Right hindlimb (tissue), 1 donor: ENCODE data around the gene SLC24A3.

ENCODE experiments used
- DNase-seq: peaks from one replicate; pipeline ENCODE4 v3.0.0-alpha.2; 2018

Gene SLC24A3

DNA sequence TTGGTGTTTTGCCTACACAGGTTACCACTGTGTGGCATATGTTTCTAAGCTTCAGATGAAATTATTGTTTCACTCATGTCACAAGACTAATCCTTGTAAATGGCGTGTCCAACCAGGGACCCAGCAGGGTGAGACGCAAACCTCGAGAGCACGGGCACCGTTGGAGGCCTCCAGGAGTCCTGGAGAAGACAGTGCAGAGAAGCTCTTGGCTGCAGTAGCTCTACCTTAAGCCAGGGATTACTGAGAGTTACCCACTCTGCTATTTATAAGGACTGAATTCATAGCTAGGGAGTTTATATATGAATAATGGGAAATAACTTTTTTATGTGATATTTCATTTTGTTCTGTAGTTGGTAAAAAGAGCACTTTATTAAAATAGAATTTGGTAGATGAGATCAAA lies 137.4 kb downstream of the SLC24A3 start:
- DNase-seq, result no peak

DNA sequence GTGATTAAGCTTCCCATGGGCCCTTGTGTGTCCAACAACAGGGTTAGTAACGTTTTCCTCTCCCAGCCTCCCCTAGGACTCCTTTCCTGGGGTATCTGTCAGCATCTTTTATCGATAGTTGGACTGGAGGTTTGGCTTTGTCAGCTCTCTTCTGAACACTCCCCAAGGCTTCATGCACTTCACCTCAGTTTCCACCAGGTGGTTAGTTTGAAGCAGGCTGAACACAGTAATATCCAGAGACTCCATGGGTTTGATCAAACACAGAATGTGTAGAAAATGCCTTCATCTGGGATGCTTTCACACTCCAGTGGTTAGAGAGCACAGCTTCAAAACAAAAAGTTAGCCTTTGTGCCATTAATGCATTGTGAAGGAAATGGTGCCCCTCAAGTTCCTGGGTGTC lies 139.1 kb downstream of the SLC24A3 start:
- DNase-seq, result no peak

DNA sequence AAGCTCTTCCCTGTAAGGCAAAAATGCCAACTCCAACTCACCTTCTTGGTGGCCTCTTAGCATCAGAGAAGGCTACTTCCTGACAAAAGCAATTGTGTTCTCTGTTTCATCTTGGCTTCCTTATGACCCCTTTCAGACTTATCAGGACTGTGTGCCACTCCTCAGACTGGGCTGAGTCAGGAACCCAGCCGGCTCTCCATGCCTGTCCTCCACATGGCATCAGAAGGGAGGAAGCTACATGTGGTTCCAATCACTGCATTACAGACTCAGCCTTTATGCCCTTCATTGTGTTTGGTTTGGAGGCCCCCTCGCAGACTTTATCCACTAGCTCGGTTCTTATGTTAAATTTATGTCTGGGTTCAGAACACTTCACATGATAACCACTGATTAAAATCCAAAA lies 142.5 kb downstream of the SLC24A3 start:
- no peak for DNase-seq

DNA sequence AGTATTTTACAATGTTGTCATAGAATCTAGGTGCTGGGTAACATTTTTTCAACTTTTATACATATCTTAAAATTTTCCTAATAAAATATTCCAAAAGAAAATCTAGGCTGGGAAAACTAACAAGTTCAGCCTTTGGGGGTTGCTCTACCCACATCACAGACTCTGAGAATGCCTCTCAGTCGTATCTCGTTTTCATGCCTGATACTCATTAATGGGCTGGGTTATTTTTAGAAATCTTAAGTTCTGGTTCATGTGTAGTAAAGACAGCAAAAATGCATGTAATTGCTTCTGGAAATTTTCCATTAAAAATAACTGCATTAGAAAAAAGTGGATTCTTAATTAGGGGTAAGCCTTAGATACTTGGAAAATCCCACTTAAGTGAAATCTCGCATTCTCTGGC lies 149.3 kb downstream of the SLC24A3 start:
- DNase-seq, result no peak

DNA sequence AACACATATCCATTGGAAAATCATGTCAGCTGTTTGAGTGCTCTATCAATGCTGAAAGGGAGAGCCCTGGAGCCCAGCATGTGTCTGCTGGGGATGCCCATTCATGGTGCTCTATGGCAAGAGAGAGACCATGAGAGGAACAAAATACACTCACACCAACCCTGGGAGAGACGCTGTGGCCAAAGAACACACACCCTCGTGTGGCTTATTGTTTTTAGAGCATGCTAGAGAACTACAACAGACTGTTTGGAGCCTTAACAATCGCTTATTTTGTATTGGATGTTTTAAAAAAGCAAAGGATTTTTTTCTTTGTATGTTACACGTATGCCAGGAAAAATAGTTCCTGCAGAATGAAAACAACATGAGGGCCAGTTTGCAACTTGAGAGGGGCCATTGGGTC lies 151.0 kb downstream of the SLC24A3 start:
- no peak for DNase-seq

DNA sequence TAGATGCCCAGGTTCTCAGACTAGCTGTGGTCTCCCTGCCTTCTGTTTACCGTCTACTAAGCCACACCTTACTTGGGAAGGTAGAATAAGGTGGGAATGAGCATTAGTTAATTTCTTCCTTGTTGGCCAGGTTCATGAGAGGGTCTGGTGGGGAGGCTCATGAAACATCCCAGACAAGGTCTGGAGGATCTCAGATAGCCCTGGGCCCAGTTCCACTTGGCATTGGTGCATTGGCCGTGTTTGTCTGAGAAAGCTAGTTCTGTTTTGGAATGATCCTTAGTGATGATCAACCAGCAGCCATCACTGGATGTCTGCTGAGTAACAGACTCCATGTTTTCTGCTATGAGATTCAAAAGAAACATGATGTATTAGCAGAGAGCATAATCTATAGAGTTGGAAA lies 155.1 kb downstream of the SLC24A3 start:
- DNase-seq, result no peak

DNA sequence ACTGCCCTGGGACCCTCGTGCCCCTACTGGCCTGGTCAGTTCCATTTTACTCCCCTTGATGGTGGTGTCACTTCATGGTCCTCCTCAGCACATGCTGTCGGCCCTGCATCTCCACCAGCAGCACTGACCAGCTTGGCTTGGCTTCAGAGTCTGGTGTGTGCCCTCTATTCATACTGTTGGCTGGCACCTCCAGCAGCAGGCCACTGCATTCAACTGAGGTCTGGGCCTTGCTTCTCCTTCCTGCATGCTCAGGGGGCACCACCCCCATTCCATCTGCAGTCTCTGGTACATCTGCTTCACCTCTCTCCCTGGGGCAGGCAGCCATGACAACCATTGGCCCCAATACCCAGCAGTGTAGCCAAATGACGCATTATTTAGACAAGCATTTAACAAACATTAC lies 155.9 kb downstream of the SLC24A3 start:
- no peak for DNase-seq

DNA sequence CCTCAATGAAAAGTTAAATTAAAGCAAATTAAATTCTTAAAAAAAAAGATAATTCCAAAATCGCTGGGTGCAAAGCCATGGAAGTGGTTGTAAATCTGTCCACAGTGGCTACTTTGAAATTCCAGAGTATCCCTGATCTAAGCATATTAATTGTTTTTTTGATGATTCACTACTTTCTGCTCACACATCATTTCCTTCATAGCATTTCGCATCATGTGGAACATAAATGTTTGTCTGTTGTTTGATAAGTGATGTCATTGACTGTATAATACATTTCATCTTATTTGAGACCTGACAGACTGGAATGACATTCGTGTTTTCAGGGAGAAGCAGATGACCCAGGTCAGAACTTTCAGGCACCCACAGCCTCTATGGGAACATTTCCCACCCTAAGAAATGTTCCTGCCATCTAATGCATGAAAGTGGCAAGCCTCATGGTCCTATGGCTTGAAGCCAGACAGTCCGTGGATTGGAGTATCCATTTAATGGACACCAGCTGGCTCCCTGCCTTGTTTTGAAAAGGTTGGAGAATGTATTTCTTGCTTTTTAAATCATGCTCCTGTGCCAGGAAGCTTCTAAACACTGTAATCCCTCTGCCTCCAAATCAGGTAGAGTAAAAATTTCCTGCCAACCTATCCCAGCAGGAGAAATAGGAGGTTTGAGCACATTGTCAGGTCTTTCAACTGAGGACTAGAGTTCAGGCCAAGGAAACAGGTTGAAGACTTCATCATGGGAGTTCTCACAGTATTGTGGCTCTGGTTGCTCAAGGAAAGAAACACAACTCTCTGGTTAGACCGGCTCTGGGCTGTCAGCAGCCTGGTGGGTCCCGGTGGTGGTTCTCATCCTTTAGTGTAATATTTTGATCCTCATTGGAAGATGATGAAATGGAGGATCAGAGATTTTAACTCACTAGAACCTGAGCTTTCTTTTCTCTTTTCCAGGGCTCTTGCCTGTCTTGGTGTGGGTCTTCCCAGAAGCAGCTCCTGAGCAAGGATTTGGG lies 157.9 kb downstream of the SLC24A3 start:
- no peak for DNase-seq

DNA sequence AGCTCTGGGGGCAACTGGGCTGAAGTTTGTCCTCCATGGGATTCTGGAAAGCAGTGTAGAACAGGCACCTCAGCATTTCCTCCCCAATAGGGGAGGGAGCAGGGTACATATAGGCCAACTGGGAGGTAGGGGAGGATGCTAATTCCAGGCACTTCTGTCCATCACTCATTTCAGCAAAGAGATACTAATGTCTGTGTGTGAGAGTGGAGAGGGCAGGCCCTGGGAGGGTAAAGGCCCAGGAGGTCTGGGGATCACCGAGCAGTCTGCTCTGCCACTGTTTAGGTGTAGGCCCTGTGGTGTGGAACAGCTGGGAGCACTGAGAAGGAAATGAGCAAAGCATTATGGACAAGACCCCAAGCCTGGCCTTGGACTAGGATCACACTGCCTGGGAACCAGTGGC lies 158.7 kb downstream of the SLC24A3 start:
- no peak for DNase-seq

DNA sequence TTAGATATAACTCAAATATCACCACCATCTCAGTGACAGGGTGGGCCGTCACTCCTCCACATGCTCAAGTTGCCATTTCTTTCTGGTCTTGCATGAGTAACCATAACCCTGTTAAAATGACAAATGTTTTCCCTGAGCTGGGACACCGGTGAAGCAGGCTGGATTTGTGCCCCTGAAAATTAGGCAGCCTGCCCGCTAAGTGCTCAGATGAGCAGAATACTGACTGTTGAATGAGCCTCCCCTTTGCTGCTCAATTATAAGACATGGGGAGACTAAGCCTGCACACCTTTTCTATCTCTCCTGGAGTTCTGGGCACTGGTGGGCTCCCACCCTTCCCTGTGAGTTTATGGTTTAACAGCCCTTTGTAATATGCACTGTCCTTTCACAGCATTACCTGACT lies 161.8 kb downstream of the SLC24A3 start:
- DNase-seq, result no peak

DNA sequence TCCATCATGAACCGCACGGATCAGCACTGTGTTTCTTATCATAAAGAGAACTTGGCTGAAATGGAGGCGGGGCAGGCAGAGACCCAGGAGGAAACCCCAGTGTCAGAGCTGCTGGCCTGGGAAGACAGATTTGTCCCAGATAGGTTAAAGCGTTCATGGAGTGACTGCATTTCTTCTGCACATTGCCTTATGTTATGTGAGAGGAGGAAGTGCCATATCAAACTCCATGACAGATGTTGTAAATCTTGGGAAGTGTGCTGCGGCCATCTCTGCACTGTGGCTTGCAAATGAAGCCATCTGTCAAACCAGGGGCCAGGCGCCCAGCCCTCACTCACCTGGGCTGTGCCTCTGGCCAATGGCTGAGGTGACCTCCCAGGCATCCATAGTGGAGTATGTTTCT lies 163.0 kb downstream of the SLC24A3 start:
- no peak for DNase-seq

DNA sequence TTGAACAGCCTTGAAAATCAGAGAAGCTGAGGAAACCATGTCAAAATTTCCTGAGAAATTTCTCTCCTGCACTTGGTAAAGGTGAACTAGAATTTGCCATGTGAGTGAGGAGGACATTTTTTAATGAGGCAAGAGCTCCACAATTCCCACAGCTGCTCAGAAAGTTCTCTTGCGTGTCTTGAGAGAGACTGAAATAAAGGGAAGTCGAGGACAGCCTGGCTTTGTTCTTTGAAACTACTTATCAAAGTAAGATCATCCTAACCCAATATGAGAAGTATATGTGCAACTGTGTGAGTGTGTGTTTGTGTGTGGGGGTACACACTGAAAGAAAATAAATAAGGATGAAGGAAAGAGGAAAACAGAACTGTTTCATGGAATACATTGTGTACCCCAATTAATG lies 163.4 kb downstream of the SLC24A3 start:
- DNase-seq, result no peak

DNA sequence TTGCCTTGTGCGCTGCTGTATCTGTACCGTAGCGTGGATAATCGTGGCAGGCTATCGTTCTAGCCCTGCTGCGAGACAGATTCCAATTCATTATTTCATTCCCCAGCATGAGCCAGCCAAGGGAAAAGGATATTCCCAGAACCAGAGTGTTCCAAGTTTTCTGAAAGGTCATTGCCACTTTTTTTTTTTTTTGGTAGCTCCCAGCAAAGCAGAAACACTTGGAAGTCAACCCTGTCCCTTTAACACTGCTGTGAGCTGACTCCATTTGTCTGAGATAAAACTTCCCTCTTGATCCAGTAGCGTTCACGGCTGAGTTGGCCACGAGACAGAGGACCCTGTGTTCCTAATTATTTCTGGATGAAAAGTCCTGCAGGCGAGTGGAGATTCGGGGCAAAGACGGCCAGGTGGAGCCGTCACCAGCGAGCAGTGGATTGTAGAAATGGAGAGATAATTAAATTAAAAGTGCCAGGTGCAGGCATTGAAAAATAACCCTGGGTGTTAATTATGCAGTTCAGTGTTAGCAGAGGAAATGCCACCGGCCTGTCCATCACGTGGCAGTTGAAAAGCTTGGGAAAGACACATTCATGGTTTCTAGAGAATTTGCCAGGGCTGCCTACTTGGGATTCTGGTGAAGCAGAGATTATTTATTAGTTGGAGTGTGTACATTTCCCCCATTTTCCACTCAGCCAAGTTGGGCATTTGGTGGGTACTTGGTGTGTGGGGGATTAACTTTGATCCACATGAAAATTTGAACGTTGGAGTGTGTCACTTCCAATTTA lies 164.2 kb downstream of the SLC24A3 start:
- no peak for DNase-seq

DNA sequence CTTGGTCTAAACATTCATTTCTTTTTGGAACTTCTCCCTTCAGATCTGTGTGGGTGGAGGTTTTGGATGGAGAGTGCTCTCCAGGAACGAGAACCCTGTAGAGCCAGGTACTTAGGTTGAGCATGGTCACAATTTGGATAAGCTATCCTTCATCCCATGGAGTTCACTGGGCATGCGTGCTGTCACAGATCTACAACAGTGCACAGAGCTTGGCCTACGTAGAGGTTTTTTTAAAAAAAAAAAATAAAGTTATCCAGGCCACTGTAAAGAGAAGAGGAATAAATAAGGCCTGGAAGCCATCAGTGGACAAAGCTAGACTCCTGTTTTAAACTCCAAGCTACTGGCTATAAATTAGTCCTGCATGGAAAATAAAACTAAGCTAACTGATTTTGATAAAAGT lies 165.6 kb downstream of the SLC24A3 start:
- no peak for DNase-seq

DNA sequence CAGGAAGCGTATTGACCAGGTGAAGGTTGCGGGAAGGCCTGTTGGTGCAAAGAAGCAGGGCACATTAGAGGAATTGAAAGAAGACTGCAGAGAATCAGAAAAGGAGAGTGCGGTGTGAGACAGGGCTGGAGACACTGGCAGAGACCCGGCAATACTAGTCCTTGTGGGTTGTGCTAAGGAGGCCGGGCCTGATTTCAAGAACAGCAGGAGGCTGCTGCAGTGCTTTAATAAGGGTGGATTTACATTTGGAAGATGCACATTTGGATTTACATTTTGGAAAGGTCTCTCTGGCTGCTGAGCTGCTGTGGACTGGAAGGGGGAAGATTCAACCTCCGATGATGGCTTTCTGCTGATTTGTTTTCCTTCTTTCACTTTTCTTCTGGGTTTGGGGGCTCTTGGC lies 167.8 kb downstream of the SLC24A3 start:
- DNase-seq, result no peak

DNA sequence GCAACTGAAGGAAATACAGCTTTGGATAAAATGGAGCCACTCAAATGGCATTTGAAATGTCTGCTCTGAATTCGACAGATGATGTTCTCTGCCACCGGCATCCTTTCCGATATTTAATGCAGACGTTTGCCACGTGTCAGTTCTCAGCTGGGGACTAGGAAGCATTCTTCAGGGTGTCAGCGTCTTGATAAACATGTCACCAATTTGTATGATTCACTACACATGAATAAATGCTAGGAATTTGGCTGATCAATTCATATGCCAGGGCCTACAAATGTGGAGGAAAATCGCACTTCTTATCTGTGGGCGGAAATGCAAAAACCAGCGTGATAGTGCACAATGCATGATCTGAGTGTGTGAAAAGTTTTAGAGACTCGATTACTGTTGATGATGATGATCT lies 169.5 kb downstream of the SLC24A3 start:
- DNase-seq, result no peak

DNA sequence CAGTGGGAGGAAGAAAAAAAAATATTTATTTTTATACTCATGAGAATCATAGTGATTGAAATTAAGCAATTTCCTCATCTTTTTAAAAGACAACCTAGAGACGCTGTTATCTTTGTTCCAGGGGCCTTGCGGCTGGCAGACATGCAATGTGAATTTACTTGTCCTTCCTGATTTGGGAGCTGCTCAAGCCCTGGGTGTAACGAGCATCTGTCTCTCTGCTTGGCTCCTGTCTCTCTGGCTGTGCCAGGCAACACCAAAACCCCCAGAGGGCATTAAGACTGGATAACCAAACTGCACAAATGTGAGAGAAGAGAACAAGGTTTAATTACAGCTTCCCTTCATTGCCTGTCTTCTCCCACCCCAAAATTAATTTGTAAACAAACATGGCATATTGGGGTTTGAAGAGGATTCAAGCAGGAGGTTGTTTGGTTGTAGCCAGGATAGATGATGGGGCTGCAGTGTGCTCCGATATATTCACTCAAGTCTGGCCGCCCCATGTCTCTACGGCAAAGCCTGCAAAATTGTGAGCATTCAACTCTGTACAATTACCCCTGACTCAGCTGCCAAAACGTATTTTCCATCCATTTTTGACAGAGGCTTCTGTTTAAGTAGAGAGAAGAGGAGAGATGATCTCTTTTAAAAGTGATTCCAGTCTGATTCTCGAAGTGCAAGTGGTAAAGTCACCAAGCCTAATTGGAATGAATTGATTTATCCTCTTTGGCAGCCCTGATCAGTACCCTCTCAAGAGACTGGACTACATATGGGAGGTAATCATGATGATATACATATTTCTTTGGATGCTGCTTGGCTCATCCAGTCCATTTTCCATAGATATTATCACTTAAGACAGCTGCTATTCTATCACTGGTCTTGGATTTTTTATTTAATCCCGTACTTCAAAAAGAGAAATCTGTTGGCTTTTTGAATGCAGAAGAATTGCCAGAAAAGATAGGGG lies 170.2 kb downstream of the SLC24A3 start:
- no peak for DNase-seq

DNA sequence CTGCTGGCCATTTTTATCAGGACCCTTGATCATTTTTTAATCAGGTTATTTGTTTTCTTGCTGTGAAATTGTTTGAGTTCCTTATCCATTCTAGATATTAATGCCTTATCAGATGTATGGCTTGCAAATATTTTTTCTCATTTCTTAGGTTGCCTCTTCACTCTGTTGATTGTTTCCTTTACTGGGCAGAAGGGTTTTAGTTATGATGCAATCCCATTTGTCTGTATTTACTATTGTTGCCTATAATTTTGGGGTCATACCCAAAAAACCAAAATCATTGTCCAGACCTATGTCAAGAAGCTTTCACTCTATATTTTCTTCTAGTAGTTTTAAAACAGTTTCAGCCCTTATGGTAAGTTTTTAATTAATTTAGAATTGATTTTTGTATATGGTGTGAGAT lies 172.5 kb downstream of the SLC24A3 start:
- no peak for DNase-seq

DNA sequence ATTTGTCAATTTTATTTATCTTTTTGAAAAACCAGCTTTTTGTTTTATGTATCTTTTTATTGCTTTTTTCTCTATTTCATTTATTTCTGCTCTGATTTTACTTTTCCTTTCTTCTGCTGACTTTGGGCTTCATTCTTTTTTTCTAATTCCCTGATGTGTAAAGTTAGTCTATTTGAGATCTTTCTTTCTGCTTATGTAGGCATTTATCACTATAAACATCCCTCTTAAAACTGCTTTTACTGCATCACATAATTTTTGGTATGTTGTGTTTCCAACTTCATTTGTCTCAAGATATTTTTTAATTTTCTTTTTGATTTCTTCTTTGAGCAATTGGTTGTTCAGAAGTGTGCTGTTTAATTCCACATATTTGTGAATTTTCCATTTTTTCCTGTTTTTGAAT lies 174.8 kb downstream of the SLC24A3 start:
- no peak for DNase-seq

DNA sequence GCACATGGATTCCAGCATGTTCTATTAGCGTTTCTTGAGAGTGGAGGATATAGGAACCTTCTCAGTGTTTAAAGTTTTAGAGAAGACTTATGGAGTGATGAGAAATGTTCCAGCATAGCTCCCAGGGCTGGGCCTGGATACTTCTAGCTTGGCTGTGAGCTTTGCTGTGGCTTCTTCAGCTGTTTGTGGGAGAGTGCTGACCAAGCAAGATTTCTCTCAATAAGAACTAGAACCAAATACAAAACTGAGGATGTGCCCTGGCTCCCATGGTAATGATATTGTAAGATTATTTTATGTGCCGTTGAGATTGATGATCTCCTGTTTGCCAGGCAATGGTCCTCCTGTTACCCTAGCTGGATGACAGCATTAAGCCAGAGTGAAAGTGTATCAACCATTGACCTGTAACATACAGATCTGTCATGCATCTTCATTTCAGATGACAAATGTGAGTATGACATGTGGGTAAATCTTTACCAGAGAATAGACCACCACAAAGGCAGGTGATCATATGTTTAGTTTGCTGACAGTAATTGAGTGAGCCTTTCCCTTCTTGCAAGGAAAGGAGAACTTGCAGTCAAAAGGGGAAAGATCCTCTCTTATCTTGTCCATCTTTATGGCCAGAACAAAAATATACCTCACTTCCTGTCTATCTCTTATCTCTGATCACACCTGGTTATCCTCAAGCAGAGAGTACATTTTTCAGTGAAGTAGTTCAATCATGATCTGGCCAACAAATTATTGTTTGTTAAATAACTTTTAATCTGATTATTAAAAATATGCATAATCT lies 180.1 kb downstream of the SLC24A3 start:
- DNase-seq, result no peak

DNA sequence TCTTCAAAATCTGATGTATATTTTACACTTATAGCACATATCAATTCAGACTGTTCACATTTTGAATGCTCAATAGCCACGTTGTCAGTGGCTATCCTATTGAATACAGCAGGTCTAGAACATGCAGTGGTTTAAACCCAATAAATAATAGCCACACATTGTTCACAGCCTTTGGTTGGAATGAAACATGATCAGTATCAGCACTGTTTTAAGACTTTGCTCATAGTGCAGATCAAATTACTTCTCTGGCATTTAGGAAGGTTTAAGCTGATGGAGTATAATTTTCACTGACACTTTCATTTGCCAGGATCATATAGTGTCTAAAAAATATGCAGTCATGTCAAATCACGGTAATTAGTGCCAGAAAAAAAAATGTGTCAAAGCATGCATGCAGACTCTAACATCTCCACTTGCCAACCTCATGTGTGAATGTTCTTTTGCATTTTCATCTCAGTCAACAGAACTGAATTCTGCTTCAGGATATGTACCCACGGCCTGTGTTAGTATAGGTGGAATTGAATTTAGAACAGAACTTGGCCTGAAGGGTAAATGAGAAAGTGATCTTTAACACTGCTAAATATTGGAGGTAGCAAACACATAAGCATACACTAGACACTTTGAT lies 184.1 kb downstream of the SLC24A3 start:
- DNase-seq, result no peak

DNA sequence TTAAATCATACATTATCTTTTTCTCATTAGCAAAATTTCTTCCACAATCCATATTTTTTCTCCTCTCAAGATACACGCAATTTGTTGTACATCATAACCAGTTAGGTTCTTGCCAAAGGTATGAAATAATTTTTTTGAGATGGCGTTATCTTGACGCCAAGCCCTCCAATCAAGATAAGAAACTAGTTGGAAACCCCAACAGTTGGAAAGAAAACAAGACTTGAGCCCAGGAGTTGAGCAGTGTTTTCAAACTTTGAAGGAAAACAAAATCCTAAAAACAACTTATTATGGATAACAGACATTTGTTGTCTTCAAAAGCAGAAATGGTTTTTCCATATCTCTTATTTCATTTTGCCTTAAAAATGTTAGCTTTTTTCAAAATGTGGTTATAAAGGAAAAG lies 184.8 kb downstream of the SLC24A3 start:
- no peak for DNase-seq
